ENCODE measurements around the gene MRPS18A.

GRCh38 chr6:43667245-43668150, 20.1 kb downstream of the MRPS18A start:
- no peak for TF ChIP-seq EZH2 (IDR thresholded peaks at IDR 0.05; ENCODE audit: insufficient read depth, poor library complexity, severe bottlenecking)
- no peak for TF ChIP-seq EZH2phosphoT487 (IDR thresholded peaks at IDR 0.05; ENCODE audit: insufficient read depth, low read depth)

Measured in GM23248 (cell line).